HS-5 (cell line): ENCODE data around the gene UXS1.
"Not testable (repeated sequence)": the region's sequence is repeated elsewhere in the genome, so short reads cannot be mapped to it uniquely, and the experiment has no call there.

Source experiments
- DNase-seq: peaks from one replicate; pipeline ENCODE4 v3.0.0-alpha.2; 2012; ENCODE audit warnings: low read depth

UXS1 gene

GRCh38 chr2:106160786-106161261, 33.3 kb downstream of the UXS1 start:
- DNase-seq: no peak

- DNase-seq: no peak
Observed at GRCh38 chr2:106159866-106160785, 34.0 kb downstream of the UXS1 start.

DNA sequence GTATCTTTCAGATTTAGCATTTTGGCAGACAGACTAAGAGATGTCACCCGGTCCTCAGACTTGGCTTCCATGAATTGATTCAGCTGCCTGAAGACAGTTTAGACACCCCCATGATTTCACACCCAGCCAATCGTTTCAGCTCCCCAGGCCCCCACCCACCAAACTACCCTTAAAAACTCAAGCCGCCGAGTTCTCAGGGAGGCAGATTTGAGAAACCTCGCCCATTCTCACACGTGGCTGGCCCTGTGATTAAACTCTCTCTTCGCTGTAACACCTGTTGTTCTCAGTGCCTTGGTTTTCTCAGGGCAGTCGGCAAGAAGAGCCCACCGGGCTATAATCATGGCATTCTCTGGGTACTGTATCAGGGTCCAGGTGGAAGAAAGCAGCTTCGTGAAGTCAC, 35.2 kb downstream of the UXS1 start:
- DNase-seq: no peak

GRCh38 chr2:106158131-106158530, 36.0 kb downstream of the UXS1 start:
- DNase-seq: no peak

GRCh38 chr2:106157416-106157815, 36.7 kb downstream of the UXS1 start:
- no peak for DNase-seq

DNA sequence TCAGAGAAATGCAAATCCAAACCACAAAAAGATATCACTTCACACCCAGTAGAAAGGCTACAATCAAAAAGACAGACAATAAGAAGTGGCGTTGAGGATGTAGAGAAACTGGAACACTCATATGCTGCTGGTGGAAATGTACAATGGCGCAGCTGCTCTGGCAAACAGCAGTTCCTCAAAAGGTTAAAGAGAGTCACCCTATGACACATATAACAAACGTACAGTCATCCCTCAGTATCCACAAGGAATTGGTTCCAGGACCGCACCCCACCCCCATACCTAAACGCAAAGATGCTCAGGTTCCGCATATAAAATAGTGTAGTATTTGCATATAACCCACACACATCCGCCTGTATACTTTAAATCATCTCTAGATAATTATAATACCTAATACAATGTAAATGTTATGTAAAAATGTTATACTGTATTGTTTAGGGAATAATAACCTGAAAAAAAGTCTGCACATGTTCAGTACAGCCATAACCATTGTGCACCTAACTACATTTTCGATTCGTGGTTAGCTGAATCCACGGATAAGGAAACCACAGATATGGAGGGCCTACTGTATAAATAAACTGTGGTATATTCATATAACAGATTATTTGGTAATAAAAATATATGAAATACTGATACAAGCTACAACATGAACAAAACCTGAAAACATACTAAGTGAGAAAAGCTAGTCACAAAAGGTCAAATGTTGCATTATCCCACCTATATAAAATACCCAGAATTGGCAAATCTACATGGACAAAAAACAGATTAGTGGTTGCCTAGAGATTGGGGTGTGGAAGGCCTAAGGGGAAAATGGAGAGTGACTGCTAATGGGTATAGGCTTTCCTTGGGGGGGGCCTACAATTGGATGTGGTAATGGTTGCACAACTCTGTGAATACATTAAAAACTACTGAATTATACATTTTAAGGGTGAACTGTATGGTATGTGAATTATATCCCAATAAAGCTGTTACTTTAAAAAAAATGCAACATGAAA, 37.5 kb downstream of the UXS1 start:
- DNase-seq: no peak

DNA sequence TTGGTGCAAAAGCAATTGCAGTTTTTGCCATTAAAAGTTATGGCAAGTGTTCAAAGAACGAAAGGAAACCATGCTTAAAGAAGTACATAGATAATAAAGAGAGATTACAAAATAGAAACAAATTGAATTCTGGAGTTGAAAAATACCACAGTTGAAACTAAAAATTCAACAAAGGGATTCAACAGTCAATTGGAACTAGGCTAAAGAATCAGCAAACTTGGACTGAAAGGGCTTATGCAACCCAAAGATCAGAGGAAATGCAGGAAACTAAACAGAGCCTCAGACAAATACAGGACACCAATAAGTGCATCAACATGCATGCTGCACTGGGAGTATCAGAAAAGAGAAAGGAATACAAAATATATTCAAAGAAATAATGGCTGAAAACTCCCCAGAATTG, 40.3 kb downstream of the UXS1 start:
- no peak for DNase-seq

DNA sequence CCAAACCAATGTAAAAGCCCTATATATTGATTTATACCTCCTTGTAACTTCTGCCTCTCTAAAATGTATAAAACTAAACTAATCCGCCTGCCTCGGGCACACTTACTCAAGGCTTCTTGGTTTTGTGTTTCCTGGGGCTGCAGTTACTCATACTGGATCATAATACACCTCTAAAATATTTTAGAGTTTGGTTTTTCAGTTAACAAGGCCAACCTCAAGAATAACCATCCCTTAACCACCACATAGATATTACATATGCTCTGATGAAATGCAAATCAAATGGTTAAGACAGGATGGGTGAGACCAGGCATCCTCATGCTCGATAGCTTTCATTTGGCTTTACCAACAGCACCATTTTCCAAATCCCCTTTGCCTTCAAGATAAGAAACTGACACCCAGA, 46.4 kb downstream of the UXS1 start:
- no peak for DNase-seq

DNA sequence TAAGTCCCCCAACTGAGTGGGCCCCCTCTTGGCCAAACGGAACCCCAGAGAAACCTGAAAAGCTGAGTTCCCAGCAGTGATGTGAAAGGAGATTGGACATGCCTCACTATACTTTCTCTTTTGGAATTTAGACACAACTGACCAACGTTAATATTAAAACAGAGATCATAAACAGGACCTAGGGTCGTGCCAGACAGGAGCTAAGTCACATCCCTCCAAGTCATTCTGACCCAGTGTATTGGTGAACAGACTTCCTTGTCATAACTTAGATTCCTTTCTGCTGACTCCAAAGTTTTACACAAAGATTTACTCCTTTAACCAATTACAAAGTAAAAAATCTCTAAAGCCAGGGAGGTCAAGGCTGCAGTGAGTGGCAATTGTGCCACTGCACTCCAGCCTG, 46.9 kb downstream of the UXS1 start:
- DNase-seq: peak; percentile 54

DNA sequence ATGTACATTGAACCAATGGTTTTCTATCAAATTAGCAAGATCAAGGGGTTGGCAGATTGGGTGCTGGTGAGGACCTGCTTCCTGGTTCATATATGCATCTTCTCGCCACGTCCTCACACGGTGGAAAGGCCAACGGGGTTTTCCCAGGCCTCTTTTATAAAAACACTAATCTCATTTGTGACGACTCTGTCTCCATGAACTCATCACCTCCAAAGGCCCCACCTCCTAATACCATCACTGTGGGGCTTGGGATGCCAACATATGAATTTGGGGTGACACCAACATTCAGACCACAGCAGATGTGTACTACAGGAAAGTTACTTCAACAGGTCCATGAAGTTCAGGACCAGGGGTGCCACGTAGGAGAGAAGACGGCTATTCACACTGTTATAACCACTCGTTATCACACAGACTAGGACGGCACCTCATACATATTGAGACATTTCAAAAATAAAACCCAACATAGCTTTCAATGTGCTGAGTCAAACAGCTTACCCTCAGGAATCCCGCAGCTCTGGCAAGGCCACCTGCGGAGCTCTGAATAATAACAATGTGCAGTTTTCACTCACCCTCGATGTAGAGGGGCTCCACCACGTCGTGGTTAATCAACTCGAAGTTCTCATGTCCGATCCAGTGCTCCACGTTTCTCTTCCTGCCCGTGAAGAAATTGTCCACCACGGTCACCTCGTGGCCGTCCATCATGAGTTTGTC, 49.3 kb downstream of the UXS1 start:
- no peak for DNase-seq

DNA sequence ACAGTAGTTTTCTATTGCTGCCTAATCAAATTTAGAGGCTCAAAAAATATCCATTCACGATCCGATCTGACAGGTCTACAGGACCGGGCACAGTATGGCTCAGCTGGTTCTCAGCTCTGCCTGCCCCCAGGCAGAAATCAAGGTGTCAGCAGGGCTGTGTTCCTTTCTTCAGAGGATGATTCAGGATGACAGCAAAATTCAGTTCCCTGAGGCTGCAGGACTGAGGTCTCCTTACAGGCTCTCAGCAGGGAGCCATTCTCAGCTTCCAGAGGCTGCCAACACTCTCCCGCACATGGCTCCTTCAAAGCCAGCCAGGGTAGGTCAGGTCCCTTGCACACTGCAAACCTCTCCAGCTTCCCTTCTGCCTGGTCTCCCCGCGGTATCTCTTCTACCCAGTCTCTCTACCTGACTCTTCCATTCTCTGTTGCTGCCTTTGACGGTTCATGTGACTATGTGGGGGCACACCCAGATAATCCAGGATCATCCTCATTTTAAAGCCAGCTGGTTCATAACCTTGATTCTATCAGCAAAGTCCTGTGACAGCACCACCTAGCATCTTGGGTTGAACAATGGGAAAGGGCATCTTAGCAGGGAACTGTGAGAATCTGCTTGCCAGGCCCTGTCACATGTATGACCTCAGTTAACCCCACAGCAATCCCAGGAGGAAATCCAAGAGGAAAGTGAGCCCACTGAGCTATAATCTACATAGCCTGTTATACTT, 50.4 kb downstream of the UXS1 start:
- no peak for DNase-seq

DNA sequence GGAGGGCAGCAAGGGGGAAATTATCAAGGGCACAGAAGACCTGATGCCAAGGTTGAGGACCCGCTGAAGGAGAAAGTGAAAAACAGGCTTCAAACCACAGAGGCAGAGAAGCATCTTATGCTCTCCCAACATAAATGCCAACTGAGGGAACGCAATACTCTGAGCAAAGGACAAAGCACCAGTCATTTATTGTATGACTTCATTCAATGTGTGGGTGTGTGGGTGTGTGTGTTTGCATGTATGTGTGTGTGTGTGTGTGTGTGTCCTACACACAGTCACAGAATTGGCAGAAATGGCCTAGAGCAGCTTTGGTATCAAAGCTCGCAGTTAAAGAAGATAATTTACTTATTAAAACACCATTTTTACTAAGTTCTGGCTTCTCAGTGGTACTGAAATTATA, 51.4 kb downstream of the UXS1 start:
- DNase-seq: no peak

- no peak for DNase-seq
Observed at GRCh38 chr2:106140913-106141312, 53.2 kb downstream of the UXS1 start.

GRCh38 chr2:106140113-106140512, 54.0 kb downstream of the UXS1 start:
- DNase-seq: no peak

- DNase-seq: no peak
Observed at GRCh38 chr2:106139238-106139935, 54.7 kb downstream of the UXS1 start.

DNA sequence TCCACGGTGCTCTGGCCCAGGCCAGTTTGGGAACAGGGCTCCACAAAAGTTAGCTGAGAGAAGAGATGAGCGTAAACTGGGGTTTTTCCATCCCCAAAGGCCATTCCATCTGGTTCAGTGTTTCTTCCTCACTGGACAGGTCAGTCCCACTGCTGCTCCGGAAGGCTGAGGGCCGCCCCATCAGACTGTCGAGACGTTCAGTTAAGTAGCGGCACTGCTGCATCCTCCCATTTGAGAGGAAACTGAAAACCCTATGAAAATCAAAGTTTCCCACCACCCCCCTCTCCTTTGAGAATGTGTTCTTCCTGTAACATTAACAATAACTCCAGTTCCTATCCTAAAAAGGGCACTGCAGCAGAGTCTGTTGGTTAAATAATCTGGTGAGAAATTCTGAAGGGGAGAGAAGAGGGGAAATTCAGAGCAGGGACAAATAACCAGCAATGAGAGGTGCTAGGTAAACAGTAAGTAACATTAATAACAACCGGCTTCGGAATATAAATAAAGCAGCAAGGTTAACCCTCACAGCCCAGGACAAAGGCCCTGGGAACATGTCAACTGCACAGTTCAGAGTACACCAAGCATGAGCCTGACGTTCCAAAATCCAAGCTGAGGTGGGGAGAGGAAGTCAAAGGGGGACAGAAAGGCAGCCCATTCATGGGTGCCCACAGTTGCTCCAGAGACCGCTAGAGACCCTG, 55.4 kb downstream of the UXS1 start:
- DNase-seq: no peak

DNA sequence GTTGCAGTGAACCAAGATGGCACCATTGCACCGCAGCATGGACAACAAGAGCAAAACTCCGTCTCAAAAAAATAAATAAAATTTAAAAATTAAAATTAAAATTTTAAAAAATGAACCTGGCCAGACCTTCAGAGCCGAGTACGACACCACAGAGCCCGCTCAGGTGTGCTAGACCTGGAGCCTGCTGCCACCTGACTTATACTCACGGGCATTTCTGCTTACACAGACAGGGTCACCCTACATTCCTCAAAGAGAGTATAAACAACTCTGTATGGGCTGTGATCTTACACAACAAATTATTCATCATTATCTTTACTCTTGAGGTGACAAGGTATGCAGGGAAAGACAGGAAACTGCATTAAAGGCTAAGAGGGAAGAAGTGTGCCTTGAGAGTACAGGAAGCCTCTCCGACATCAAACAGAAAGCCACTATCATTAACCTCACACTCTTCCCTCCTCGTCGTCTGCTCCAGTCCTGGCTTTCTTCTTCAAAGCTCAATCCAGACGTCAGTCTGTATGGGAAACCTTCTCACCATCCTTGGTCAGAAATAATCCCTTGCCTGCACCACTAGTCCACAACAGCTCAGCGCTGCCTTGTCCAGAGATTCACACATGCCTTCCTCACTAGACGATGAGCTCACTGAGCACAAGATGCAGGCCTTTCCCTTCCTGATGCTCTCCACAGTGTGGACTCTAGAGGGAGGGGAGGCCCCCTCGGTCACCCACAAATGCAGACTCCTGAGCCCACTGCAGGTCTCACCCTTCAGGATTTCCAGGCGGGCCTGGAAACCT, 56.2 kb downstream of the UXS1 start:
- no peak for DNase-seq

- DNase-seq: not testable (repeated sequence)
Observed at GRCh38 chr2:106131192-106131591, 62.9 kb downstream of the UXS1 start.
